Osteocyte (in vitro differentiated cells): ENCODE results near the gene EVA1C. TPM values are rescaled to one million over a fixed set of nuclear protein-coding genes. Genes with fewer than 3 reads are reported as not detected.
"Not testable (repeated sequence)": the region's sequence is repeated elsewhere in the genome, so short reads cannot be mapped to it uniquely, and the experiment has no call there.

Source experiments
- DNase-seq: peaks from one replicate; pipeline ENCODE4 v3.0.0; 2021; ENCODE audit warnings: mixed read lengths; ENCODE audit not compliant: unreplicated experiment; ENCODE audit errors: extremely low spot score
- H3K27ac Mint-ChIP-seq: one replicate; pipeline ENCODE4 v1.8.0; 2021; ENCODE audit warnings: mild to moderate bottlenecking, mixed read lengths; ENCODE audit not compliant: unreplicated experiment
- H3K27me3 Mint-ChIP-seq: one replicate; pipeline ENCODE4 v1.8.0; 2021; ENCODE audit warnings: mixed read lengths; ENCODE audit not compliant: unreplicated experiment
- H3K36me3 Mint-ChIP-seq: one replicate; pipeline ENCODE4 v1.8.0; 2021; ENCODE audit warnings: mixed read lengths; ENCODE audit not compliant: unreplicated experiment
- H3K4me1 Mint-ChIP-seq: one replicate; pipeline ENCODE4 v1.8.0; 2021; ENCODE audit warnings: mixed read lengths; ENCODE audit not compliant: unreplicated experiment
- H3K4me3 Mint-ChIP-seq: one replicate; pipeline ENCODE4 v1.8.0; 2021; ENCODE audit warnings: mild to moderate bottlenecking, moderate library complexity, mixed read lengths; ENCODE audit not compliant: unreplicated experiment
- H3K9me3 Mint-ChIP-seq: one replicate; pipeline ENCODE4 v1.8.0; 2021; ENCODE audit warnings: mixed read lengths; ENCODE audit not compliant: unreplicated experiment
- total RNA-seq: library from RNA; stranded (reverse); gene quantifications from 2 replicates; pipeline ENCODE4 v1.2.1, GENCODE V29; 2021
- TF ChIP-seq, protein P1 (sequence below): fragments of 200-600 bp; sonication (generic); IDR thresholded peaks from 2 replicates; pipeline ENCODE4 v1.5.0; 2021; ENCODE audit warnings: antibody characterized with exemption, mild to moderate bottlenecking, moderate library complexity

EVA1C gene
- total RNA-seq, 1 donor from 2014 or later: 3.0 TPM

GRCh38 chr21:32537569-32537881 is 125.0 kb downstream of the EVA1C start:
- TF ChIP-seq, protein P1, sequence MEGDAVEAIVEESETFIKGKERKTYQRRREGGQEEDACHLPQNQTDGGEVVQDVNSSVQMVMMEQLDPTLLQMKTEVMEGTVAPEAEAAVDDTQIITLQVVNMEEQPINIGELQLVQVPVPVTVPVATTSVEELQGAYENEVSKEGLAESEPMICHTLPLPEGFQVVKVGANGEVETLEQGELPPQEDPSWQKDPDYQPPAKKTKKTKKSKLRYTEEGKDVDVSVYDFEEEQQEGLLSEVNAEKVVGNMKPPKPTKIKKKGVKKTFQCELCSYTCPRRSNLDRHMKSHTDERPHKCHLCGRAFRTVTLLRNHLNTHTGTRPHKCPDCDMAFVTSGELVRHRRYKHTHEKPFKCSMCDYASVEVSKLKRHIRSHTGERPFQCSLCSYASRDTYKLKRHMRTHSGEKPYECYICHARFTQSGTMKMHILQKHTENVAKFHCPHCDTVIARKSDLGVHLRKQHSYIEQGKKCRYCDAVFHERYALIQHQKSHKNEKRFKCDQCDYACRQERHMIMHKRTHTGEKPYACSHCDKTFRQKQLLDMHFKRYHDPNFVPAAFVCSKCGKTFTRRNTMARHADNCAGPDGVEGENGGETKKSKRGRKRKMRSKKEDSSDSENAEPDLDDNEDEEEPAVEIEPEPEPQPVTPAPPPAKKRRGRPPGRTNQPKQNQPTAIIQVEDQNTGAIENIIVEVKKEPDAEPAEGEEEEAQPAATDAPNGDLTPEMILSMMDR: no peak
- no peak for DNase-seq
- Mint-ChIP-seq H3K27ac (no peak overlapping the region), H3K27me3 (peaks cover 23% of the 10 kb centered on the region), H3K4me1 (no peaks in the 10 kb centered on the region), H3K4me3 (no peak overlapping the region), H3K9me3 (no peaks in the 10 kb centered on the region), H3K36me3 (no peaks in the 10 kb centered on the region)

DNA sequence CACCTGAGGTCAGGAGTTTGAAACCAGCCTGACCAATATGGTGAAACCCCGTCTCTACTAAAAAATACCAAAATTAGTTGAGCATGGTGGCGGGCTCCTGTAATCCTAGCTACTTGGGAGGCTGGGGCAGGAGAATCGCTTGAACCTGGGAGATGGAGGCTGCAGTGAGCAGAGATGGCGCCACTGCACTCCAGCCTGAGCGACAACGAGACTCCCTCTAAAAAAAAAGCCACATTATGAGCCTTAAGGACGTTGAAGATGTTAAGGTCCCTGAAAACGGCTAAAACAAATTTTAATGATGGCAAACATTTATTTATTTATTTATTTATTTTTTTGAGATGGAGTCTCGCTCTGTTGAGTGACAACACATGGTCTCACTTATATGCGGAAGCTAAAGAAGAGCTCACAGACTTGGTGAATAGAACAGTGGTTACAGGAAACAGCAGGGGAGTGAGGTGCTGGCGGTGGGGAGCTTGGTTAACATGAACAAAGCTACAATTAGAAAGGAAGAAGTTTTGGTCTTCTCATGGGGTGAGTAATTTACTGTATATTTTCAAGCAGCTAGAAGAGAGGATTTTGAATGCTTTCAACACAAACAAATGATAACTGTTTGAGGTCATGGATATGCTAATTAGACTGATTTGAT is 125.8 kb downstream of the EVA1C start:
- Mint-ChIP-seq H3K27me3 (peaks cover 23% of the 10 kb centered on the region), H3K27ac (no peak overlapping the region), H3K36me3 (no peaks in the 10 kb centered on the region), H3K4me3 (no peak overlapping the region), H3K9me3 (no peaks in the 10 kb centered on the region), H3K4me1 (no peaks in the 10 kb centered on the region)
- TF ChIP-seq, protein P1: no peak
- DNase-seq: peak; percentile 32

DNA sequence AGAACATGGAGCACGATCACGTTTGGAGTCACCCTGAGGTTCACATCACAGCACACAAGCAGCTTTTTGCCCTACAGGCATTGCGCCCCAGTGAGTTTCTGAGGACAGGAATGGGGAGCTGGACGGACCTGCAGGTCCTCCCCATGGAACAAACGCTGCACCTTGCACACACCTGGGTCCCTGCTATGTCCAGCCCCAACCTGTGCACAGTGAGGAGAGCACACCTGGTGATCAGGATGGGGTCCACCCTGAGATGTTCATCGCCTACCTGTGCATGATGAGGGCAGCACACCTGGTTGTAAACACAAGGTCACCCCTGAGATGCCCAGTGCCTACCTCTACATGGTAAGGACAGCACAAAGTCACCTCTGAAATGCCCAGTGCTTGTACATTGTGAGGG is 126.9 kb downstream of the EVA1C start:
- no peaks in the 10 kb centered on the region for H3K9me3 Mint-ChIP-seq
- no peak overlapping the region for H3K27ac Mint-ChIP-seq
- peaks cover 23% of the 10 kb centered on the region for H3K27me3 Mint-ChIP-seq
- peak; percentile 65 for DNase-seq
- TF ChIP-seq, protein P1: no peak
- no peaks in the 10 kb centered on the region for H3K36me3 Mint-ChIP-seq
- H3K4me1 Mint-ChIP-seq: no peaks in the 10 kb centered on the region
- no peak overlapping the region for H3K4me3 Mint-ChIP-seq

DNA sequence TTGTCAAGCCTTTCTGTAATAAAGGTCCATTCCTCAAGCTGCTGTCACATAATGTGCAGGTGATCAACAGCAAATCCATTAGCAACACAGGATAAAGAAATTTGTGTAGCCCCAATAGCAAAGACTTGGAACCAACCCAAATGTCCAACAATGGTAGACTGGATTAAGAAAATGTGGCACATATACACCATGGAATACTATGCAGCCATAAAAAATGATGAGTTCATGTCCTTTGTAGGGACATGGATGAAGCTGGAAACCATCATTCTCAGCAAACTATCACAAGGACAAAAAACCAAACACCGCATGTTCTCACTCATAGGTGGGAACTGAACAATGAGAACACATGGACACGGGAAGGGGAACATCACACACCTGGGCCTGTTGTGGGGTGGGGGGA is 130.6 kb downstream of the EVA1C start:
- not testable (repeated sequence) for H3K9me3 Mint-ChIP-seq, H3K27ac Mint-ChIP-seq, H3K36me3 Mint-ChIP-seq, DNase-seq, H3K4me3 Mint-ChIP-seq, H3K4me1 Mint-ChIP-seq
- H3K27me3 Mint-ChIP-seq: peaks cover 24% of the 10 kb centered on the region

DNA sequence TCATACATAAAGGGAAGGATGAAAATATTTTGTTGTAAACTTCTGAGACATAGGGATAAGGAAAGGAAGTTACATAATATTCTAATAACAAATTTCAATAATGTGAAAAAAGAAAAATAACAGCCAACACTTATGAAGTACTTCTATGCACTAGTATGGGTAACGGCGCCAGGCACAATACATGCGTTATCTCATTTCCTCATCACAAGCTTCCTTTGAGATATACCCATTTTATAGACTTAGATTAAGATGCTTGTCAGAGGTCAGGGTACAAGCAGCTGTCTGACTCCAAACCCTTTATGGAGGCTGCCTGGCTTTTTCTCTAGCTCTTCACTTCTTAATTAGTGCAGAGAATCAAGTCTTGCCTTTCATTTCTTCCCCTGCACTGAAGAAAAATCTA is 131.5 kb downstream of the EVA1C start:
- DNase-seq: no peak

More for the DNA sequence above, 131.5 kb downstream of the EVA1C start:
- TF ChIP-seq, protein P1: no peak
- Mint-ChIP-seq H3K4me3 (no peak overlapping the region), H3K36me3 (no peaks in the 10 kb centered on the region), H3K27ac (no peak overlapping the region), H3K27me3 (peaks cover 22% of the 10 kb centered on the region), H3K4me1 (no peaks in the 10 kb centered on the region), H3K9me3 (no peaks in the 10 kb centered on the region)
